ENCODE data around the gene GALNS.

Gene GALNS

DNA sequence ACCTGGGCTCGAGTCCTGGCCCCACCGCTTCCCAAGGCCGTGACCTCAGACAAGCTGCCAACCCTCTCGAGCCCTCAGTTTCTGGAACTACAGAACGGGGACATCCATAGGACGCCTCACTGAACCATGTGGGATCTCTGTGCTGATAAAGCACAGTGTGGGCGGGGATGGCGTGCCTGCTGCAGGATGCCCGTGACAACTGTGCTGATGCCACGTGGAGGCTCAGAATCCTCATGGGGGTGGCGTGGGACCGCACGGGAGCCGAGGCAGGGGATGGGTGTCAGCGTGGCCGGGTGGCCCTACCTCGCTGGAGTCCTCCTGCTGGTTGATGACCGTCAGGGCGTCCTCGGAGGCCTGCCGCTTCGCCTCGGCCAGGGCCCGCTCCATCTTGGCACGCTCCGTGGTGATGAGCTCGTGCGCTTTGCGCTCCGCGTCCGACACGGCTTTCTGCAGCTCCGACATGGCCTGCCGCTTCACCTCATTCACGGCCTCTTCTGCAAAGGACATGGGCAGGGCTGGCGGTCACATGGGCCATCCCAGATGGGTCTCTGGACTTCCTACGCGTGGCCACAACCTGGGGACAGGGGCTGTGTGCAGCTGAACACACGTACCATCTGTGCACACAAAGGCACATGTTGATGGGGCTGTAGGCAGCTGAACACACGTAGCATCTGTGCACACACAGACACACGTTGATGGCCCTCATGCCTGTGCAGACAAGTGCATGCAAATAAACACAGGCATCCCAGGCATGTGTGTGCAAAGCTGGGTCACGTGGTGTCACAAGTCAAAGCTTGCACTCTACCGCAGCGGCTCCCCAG lies 22.4 kb upstream of the GALNS start:
- Histone ChIP-seq H2BK15ac (ENCODE audit: low read depth, poor library complexity, severe bottlenecking) (no peak overlapping the region), H3K4me1 (ENCODE audit: control insufficient read depth, insufficient read depth, low read depth, low read length) (peaks cover 12% of the 10 kb centered on the region), H2BK12ac (ENCODE audit: low read length in 2 of 2) (no peak overlapping the region), H3K23ac (ENCODE audit: low read length in 2 of 2) (no peak overlapping the region), H3K27ac (ENCODE audit: low read length, poor library complexity, severe bottlenecking) (no peak overlapping the region), H3K9ac (ENCODE audit: low read length) (no peak overlapping the region), H3K18ac (ENCODE audit: low read depth in 1 of 2, low read length in 2 of 2) (no peak overlapping the region), H3K4me3 (ENCODE audit: insufficient read depth in 1 of 2, low read depth in 1 of 2, low read length in 2 of 2) (no peak overlapping the region), H3K4me2 (ENCODE audit: low read length, poor library complexity, severe bottlenecking) (no peak overlapping the region), H2AFZ (ENCODE audit: low read depth, low read length) (no peak overlapping the region), H3K36me3 (ENCODE audit: control insufficient read depth in 1 of 2, insufficient read depth in 2 of 2, low read depth in 1 of 2, low read length in 2 of 2) (no peaks in the 10 kb centered on the region), H2BK120ac (ENCODE audit: low read depth, low read length) (no peak overlapping the region), H3K27me3 (ENCODE audit: control insufficient read depth in 1 of 2, insufficient read depth in 1 of 2, low read length in 2 of 2) (peaks cover 15 to 51% of the 10 kb centered on the region in 2 experiments), H3K4ac (ENCODE audit: low read depth in 1 of 2, low read length in 2 of 2) (no peak overlapping the region), H3K79me1 (replicated peaks; ENCODE audit: low read length, poor library complexity, severe bottlenecking) (no peaks in the 10 kb centered on the region), H3K14ac (ENCODE audit: low read length in 2 of 2) (peak overlapping the region in 1 of 2 experiments; percentile 86), H4K8ac (ENCODE audit: low read length) (no peak overlapping the region), H3K9me3 (ENCODE audit: control insufficient read depth, low read length) (no peaks in the 10 kb centered on the region), H2BK5ac (ENCODE audit: low read depth, low read length, poor library complexity, severe bottlenecking) (no peak overlapping the region), H4K91ac (ENCODE audit: low read length) (no peak overlapping the region), H2AK5ac (ENCODE audit: low read length, severe bottlenecking) (no peak overlapping the region)
- no peak for DNase-seq
- WGBS: 88% methylated on average over 45 of the region's 45 CpGs

DNA sequence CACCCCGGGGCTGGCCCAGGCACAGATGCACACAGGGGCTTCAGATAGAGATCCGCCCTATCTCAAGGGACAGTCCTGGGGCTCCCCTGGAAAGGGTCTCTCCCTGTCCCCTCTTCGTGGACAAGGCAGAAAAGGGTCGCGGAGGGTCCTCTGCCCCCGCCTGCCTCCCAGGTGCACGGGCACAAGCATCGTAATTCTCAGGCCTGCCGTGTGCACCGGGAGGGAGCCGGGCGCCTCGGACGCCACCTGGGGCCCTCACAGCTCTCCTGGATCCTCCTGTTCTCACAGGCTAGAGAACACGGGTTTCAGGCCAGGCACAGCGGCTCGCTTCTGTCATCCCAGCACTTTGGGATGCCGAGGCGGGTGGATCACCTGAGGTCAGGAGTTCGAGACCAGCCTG lies 21.6 kb upstream of the GALNS start:
- no peak overlapping the region for H4K91ac ChIP-seq (ENCODE audit: low read length)
- 87% methylated on average over 20 of the region's 20 CpGs for WGBS

DNA sequence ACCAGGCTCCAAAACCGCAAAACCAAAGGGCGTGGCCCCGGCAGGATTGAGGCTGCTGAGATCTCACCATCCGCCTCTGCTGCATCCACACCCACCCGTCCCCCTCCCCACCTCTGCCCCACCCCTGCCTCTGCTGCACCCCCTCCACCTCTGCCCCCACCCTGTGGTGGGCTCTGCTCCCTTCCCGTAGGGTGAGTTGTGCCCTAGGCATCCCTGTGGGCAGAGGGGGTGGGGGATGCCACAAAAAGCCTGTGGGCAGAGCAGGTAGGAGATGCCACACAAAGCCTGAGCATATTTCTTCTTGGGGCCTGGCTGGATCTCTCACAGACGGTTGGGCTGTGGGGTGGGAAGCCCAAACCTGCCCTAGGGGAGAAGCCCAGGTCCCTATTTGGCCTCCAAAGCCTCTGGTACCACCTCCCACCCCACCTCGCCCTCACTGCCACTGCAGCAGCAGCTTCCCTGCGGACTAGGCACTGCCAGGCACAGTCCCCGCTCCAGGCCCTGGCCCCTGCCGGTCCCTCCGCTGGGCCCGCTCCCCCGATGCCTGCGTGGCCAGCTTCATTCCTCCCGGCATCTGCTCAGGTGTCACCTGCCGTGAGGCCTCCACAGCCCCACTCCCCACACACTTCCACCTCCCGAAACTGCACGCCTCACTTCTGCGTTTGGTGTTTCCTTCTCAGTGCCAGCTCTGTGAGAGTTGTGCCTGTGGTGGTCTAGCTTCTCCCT lies 21.0 kb upstream of the GALNS start:
- no peak overlapping the region for H3K4ac ChIP-seq (ENCODE audit: low read depth in 1 of 2, low read length in 2 of 2)
- H3K27me3 ChIP-seq (ENCODE audit: control insufficient read depth in 1 of 2, insufficient read depth in 1 of 2, low read length in 2 of 2): peaks cover 27 to 65% of the 10 kb centered on the region in 2 experiments
- H3K9ac ChIP-seq (ENCODE audit: low read length): no peak overlapping the region
- no peak overlapping the region for H4K8ac ChIP-seq (ENCODE audit: low read length)
- H2AK5ac ChIP-seq (ENCODE audit: low read length, severe bottlenecking): no peak overlapping the region
- no peaks in the 10 kb centered on the region for H3K36me3 ChIP-seq (ENCODE audit: control insufficient read depth in 1 of 2, insufficient read depth in 2 of 2, low read depth in 1 of 2, low read length in 2 of 2)
- H3K4me2 ChIP-seq (ENCODE audit: low read length, poor library complexity, severe bottlenecking): no peak overlapping the region
- H3K79me1 ChIP-seq (replicated peaks; ENCODE audit: low read length, poor library complexity, severe bottlenecking): no peaks in the 10 kb centered on the region
- H3K4me3 ChIP-seq (ENCODE audit: insufficient read depth in 1 of 2, low read depth in 1 of 2, low read length in 2 of 2): no peak overlapping the region
- DNase-seq: no peak
- H4K91ac ChIP-seq (ENCODE audit: low read length): no peak overlapping the region
- no peak overlapping the region for H2BK15ac ChIP-seq (ENCODE audit: low read depth, poor library complexity, severe bottlenecking)
- no peak overlapping the region for H2BK5ac ChIP-seq (ENCODE audit: low read depth, low read length, poor library complexity, severe bottlenecking)
- H3K14ac ChIP-seq (ENCODE audit: low read length in 2 of 2): no peak overlapping the region
- 84% methylated on average over 20 of the region's 20 CpGs for WGBS
- no peak overlapping the region for H3K27ac ChIP-seq (ENCODE audit: low read length, poor library complexity, severe bottlenecking)
- no peak overlapping the region for H2BK12ac ChIP-seq (ENCODE audit: low read length in 2 of 2)
- no peak overlapping the region for H3K23ac ChIP-seq (ENCODE audit: low read length in 2 of 2)
- peaks cover 12% of the 10 kb centered on the region for H3K4me1 ChIP-seq (ENCODE audit: control insufficient read depth, insufficient read depth, low read depth, low read length)
- H2AFZ ChIP-seq (ENCODE audit: low read depth, low read length): no peak overlapping the region
- no peak overlapping the region for H3K18ac ChIP-seq (ENCODE audit: low read depth in 1 of 2, low read length in 2 of 2)
- no peak overlapping the region for H2BK120ac ChIP-seq (ENCODE audit: low read depth, low read length)
- no peaks in the 10 kb centered on the region for H3K9me3 ChIP-seq (ENCODE audit: control insufficient read depth, low read length)

More for the DNA sequence above, 21.6 kb upstream of the GALNS start:
- Histone ChIP-seq H3K36me3 (ENCODE audit: control insufficient read depth in 1 of 2, insufficient read depth in 2 of 2, low read depth in 1 of 2, low read length in 2 of 2) (no peaks in the 10 kb centered on the region), H3K4me3 (ENCODE audit: insufficient read depth in 1 of 2, low read depth in 1 of 2, low read length in 2 of 2) (no peak overlapping the region), H3K23ac (ENCODE audit: low read length in 2 of 2) (no peak overlapping the region), H3K9me3 (ENCODE audit: control insufficient read depth, low read length) (no peaks in the 10 kb centered on the region), H3K27me3 (ENCODE audit: control insufficient read depth in 1 of 2, insufficient read depth in 1 of 2, low read length in 2 of 2) (peaks cover 23 to 59% of the 10 kb centered on the region in 2 experiments), H2AK5ac (ENCODE audit: low read length, severe bottlenecking) (no peak overlapping the region), H3K4ac (ENCODE audit: low read depth in 1 of 2, low read length in 2 of 2) (no peak overlapping the region), H3K79me1 (replicated peaks; ENCODE audit: low read length, poor library complexity, severe bottlenecking) (no peaks in the 10 kb centered on the region), H3K9ac (ENCODE audit: low read length) (no peak overlapping the region), H2BK120ac (ENCODE audit: low read depth, low read length) (no peak overlapping the region), H2BK12ac (ENCODE audit: low read length in 2 of 2) (no peak overlapping the region), H2BK15ac (ENCODE audit: low read depth, poor library complexity, severe bottlenecking) (no peak overlapping the region), H4K8ac (ENCODE audit: low read length) (no peak overlapping the region), H3K18ac (ENCODE audit: low read depth in 1 of 2, low read length in 2 of 2) (no peak overlapping the region), H2AFZ (ENCODE audit: low read depth, low read length) (no peak overlapping the region), H3K4me1 (ENCODE audit: control insufficient read depth, insufficient read depth, low read depth, low read length) (peaks cover 12% of the 10 kb centered on the region), H3K14ac (ENCODE audit: low read length in 2 of 2) (no peak overlapping the region), H2BK5ac (ENCODE audit: low read depth, low read length, poor library complexity, severe bottlenecking) (no peak overlapping the region), H3K4me2 (ENCODE audit: low read length, poor library complexity, severe bottlenecking) (no peak overlapping the region), H3K27ac (ENCODE audit: low read length, poor library complexity, severe bottlenecking) (no peak overlapping the region)
- DNase-seq: no peak

DNA sequence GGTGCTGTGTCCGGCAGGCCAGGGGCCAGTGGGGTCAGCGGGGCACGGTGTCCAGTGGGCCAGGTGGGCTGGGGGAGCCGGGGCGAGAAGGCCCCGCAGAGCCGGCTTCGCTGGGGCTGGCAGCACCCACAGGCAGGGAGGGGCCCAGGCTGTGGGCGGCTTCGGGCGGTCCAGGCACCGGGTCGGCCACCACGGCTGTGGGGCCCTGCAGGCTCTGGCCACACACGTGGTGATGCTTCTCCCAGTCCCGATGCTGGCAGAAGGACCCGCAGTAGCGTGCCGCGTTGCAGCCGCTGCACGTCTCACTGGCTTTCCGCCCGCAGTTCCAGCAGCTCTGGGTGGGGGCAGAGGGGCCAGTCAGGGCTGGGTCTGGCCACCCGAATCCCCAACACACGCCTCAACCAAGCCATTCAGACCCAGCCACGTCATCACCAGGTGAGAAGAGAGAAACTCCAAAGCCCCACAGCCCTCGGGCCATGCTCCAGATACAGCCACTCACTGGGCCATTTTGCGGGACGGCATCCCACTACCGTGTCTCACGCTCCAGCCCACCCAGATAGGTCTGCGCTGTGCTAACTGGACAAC lies 20.3 kb upstream of the GALNS start:
- WGBS: 84% methylated on average over 30 of the region's 33 CpGs
- H2AFZ ChIP-seq (ENCODE audit: low read depth, low read length): no peak overlapping the region

More for the DNA sequence above, 20.3 kb upstream of the GALNS start:
- H3K14ac ChIP-seq (ENCODE audit: low read length in 2 of 2): no peak overlapping the region
- H2BK15ac ChIP-seq (ENCODE audit: low read depth, poor library complexity, severe bottlenecking): no peak overlapping the region
- no peaks in the 10 kb centered on the region for H3K79me1 ChIP-seq (replicated peaks; ENCODE audit: low read length, poor library complexity, severe bottlenecking)
- H3K18ac ChIP-seq (ENCODE audit: low read depth in 1 of 2, low read length in 2 of 2): no peak overlapping the region
- H2BK12ac ChIP-seq (ENCODE audit: low read length in 2 of 2): no peak overlapping the region
- H3K9ac ChIP-seq (ENCODE audit: low read length): no peak overlapping the region
- no peak overlapping the region for H3K4me3 ChIP-seq (ENCODE audit: insufficient read depth in 1 of 2, low read depth in 1 of 2, low read length in 2 of 2)
- no peaks in the 10 kb centered on the region for H3K36me3 ChIP-seq (ENCODE audit: control insufficient read depth in 1 of 2, insufficient read depth in 2 of 2, low read depth in 1 of 2, low read length in 2 of 2)
- no peak overlapping the region for H2BK5ac ChIP-seq (ENCODE audit: low read depth, low read length, poor library complexity, severe bottlenecking)
- no peak overlapping the region for H4K91ac ChIP-seq (ENCODE audit: low read length)
- no peak overlapping the region for H3K23ac ChIP-seq (ENCODE audit: low read length in 2 of 2)
- DNase-seq: no peak
- H3K4ac ChIP-seq (ENCODE audit: low read depth in 1 of 2, low read length in 2 of 2): no peak overlapping the region
- peaks cover 27 to 69% of the 10 kb centered on the region in 2 experiments for H3K27me3 ChIP-seq (ENCODE audit: control insufficient read depth in 1 of 2, insufficient read depth in 1 of 2, low read length in 2 of 2)
- H3K4me1 ChIP-seq (ENCODE audit: control insufficient read depth, insufficient read depth, low read depth, low read length): peaks cover 9% of the 10 kb centered on the region
- H3K4me2 ChIP-seq (ENCODE audit: low read length, poor library complexity, severe bottlenecking): no peak overlapping the region
- no peak overlapping the region for H2AK5ac ChIP-seq (ENCODE audit: low read length, severe bottlenecking)
- no peaks in the 10 kb centered on the region for H3K9me3 ChIP-seq (ENCODE audit: control insufficient read depth, low read length)
- H3K27ac ChIP-seq (ENCODE audit: low read length, poor library complexity, severe bottlenecking): no peak overlapping the region
- no peak overlapping the region for H4K8ac ChIP-seq (ENCODE audit: low read length)
- no peak overlapping the region for H2BK120ac ChIP-seq (ENCODE audit: low read depth, low read length)
